ENCODE measurements around the gene DDX39A.

- TF ChIP-seq CTCF (IDR thresholded peaks at IDR 0.05) (no peak), POLR2A (IDR thresholded peaks at IDR 0.05) (no peak)
These were observed 17.5 kb downstream of the DDX39A start for GRCh38 chr19:14401468-14402195.

Data from adrenal gland (tissue), 5 donors.